ENCODE results near the gene RANBP17.

The RANBP17 gene

DNA sequence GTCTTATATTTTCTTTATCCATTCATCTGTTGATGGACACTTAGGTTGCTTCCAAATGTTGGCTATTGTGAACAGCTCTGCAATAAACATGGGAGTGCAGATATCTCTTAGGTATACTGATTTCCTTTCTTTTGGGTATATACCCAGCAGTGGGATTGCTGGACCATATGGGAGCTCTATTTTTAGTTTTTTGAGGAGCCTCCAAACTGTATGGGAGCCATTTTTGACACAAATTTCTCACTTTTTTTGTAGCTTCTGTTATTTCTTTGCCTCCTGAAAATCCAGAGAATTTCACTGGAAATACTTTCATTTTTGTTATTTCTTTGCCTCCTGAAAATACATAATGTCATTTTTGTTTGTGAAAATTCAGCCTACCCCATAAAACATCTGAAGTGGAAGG lies 15.0 kb upstream of the RANBP17 start:
- Histone ChIP-seq H3K27me3 (ENCODE audit: low read depth, low read length) (peaks cover 12% of the 10 kb centered on the region; the same call in 1 of the 2 replicates), H3K36me3 (replicated peaks; ENCODE audit: low read depth, low read length) (no peaks in the 10 kb centered on the region), H4K20me1 (ENCODE audit: insufficient read depth, low read length) (no peaks in the 10 kb centered on the region), H3K4me1 (ENCODE audit: low read length) (peaks cover 8% of the 10 kb centered on the region), H3K4me2 (ENCODE audit: low read length) (no peak overlapping the region), H3K4me3 (ENCODE audit: low read length) (no peak overlapping the region), H3K27ac (ENCODE audit: low read length) (no peak overlapping the region), H3K9ac (ENCODE audit: low read length) (no peak overlapping the region), H3K9me3 (ENCODE audit: insufficient read depth, low read length) (no peaks in the 10 kb centered on the region), H2AFZ (ENCODE audit: low read depth, low read length) (no peak overlapping the region), H3K79me2 (ENCODE audit: low read length) (no peaks in the 10 kb centered on the region)
- no peak for TF ChIP-seq EZH2phosphoT487 (IDR thresholded peaks at IDR 0.05; ENCODE audit: low read depth)
- TF ChIP-seq, protein P1, sequence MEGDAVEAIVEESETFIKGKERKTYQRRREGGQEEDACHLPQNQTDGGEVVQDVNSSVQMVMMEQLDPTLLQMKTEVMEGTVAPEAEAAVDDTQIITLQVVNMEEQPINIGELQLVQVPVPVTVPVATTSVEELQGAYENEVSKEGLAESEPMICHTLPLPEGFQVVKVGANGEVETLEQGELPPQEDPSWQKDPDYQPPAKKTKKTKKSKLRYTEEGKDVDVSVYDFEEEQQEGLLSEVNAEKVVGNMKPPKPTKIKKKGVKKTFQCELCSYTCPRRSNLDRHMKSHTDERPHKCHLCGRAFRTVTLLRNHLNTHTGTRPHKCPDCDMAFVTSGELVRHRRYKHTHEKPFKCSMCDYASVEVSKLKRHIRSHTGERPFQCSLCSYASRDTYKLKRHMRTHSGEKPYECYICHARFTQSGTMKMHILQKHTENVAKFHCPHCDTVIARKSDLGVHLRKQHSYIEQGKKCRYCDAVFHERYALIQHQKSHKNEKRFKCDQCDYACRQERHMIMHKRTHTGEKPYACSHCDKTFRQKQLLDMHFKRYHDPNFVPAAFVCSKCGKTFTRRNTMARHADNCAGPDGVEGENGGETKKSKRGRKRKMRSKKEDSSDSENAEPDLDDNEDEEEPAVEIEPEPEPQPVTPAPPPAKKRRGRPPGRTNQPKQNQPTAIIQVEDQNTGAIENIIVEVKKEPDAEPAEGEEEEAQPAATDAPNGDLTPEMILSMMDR (IDR thresholded peaks at IDR 0.05; ENCODE audit: low read depth, low read length), result no peak

GRCh38 chr5:170848033-170848432 lies 13.8 kb upstream of the RANBP17 start:
- Histone ChIP-seq H3K36me3 (replicated peaks; ENCODE audit: low read depth, low read length) (no peaks in the 10 kb centered on the region), H3K27me3 (ENCODE audit: low read depth, low read length) (peaks cover 16% of the 10 kb centered on the region; the same call in 1 of the 2 replicates), H3K9me3 (ENCODE audit: insufficient read depth, low read length) (no peaks in the 10 kb centered on the region), H3K4me2 (ENCODE audit: low read length) (no peak overlapping the region), H3K4me3 (ENCODE audit: low read length) (no peak overlapping the region), H3K79me2 (ENCODE audit: low read length) (no peaks in the 10 kb centered on the region), H3K9ac (ENCODE audit: low read length) (no peak overlapping the region), H4K20me1 (ENCODE audit: insufficient read depth, low read length) (no peaks in the 10 kb centered on the region), H2AFZ (ENCODE audit: low read depth, low read length) (no peak overlapping the region), H3K27ac (ENCODE audit: low read length) (no peak overlapping the region), H3K4me1 (ENCODE audit: low read length) (peaks cover 8% of the 10 kb centered on the region)
- TF ChIP-seq, protein P1 (IDR thresholded peaks at IDR 0.05; ENCODE audit: low read depth, low read length), result no peak
- no peak for TF ChIP-seq EZH2phosphoT487 (IDR thresholded peaks at IDR 0.05; ENCODE audit: low read depth)

DNA sequence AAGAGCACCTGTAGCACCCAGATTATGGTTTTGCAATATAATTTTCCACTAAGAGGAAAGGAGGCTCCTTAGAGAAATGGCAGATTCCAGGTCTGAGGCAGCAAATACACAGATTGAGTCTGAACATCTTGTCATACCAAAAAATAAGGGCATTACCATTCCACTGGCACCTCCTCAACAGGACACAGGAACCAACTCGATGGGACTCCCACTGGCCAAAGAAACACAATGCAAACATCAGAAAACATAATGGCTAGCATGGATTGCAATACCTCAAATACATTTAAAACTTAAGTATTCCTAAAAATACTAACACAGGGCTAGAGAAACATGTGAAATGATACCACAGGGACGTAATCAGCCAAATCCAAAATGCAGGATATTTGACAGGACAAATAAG lies 12.4 kb upstream of the RANBP17 start:
- no peak overlapping the region for H3K27ac ChIP-seq (ENCODE audit: low read length)
- TF ChIP-seq, protein P1 (IDR thresholded peaks at IDR 0.05; ENCODE audit: low read depth, low read length), result no peak
- TF ChIP-seq EZH2phosphoT487 (IDR thresholded peaks at IDR 0.05; ENCODE audit: low read depth), result no peak

GRCh38 chr5:170854566-170854965 lies 7.3 kb upstream of the RANBP17 start:
- H2AFZ ChIP-seq (ENCODE audit: low read depth, low read length), result no peak overlapping the region
- no peak for TF ChIP-seq EZH2phosphoT487 (IDR thresholded peaks at IDR 0.05; ENCODE audit: low read depth)
- TF ChIP-seq, protein P1 (IDR thresholded peaks at IDR 0.05; ENCODE audit: low read depth, low read length), result no peak
- H3K27ac ChIP-seq (ENCODE audit: low read length), result no peak overlapping the region
- H3K36me3 ChIP-seq (replicated peaks; ENCODE audit: low read depth, low read length), result no peaks in the 10 kb centered on the region
- H3K4me3 ChIP-seq (ENCODE audit: low read length), result no peak overlapping the region
- no peaks in the 10 kb centered on the region for H3K79me2 ChIP-seq (ENCODE audit: low read length)
- H3K9me3 ChIP-seq (ENCODE audit: insufficient read depth, low read length), result no peaks in the 10 kb centered on the region
- H4K20me1 ChIP-seq (ENCODE audit: insufficient read depth, low read length), result no peaks in the 10 kb centered on the region
- no peaks in the 10 kb centered on the region for H3K4me1 ChIP-seq (ENCODE audit: low read length)
- H3K9ac ChIP-seq (ENCODE audit: low read length), result no peak overlapping the region
- H3K4me2 ChIP-seq (ENCODE audit: low read length), result no peak overlapping the region
- H3K27me3 ChIP-seq (ENCODE audit: low read depth, low read length), result peaks cover 12% of the 10 kb centered on the region; the same call in 1 of the 2 replicates

More for the DNA sequence above, 12.4 kb upstream of the RANBP17 start:
- Histone ChIP-seq H3K9me3 (ENCODE audit: insufficient read depth, low read length) (no peaks in the 10 kb centered on the region), H3K36me3 (replicated peaks; ENCODE audit: low read depth, low read length) (no peaks in the 10 kb centered on the region), H2AFZ (ENCODE audit: low read depth, low read length) (no peak overlapping the region), H3K4me2 (ENCODE audit: low read length) (no peak overlapping the region), H3K9ac (ENCODE audit: low read length) (no peak overlapping the region), H3K4me3 (ENCODE audit: low read length) (no peak overlapping the region), H4K20me1 (ENCODE audit: insufficient read depth, low read length) (no peaks in the 10 kb centered on the region), H3K27me3 (ENCODE audit: low read depth, low read length) (peaks cover 16% of the 10 kb centered on the region; the same call in 1 of the 2 replicates), H3K4me1 (ENCODE audit: low read length) (peaks cover under 1% of the 10 kb centered on the region; the same call in 1 of the 2 replicates), H3K79me2 (ENCODE audit: low read length) (no peaks in the 10 kb centered on the region)

Measured in OCI-LY3 (cell line).